Stimulated activated CD8-positive, alpha-beta memory T cell treated with anti-CD3 and anti-CD28 coated beads, Interleukin-7, amount 100 ng/mL, for 4 hours (primary cell): Measurements from ENCODE around the gene RNF167.

Experiments
- DNase-seq, 2 donors: peaks; one replicate each; pipeline ENCODE4 v3.0.0-alpha.2; 2020; ENCODE audit warnings: low read depth in 2 of 2

The RNF167 gene

GRCh38 chr17:4939796-4940554 is at the start of gene RNF167, which contains the start of gene SLC25A11:
RNF167 (plus strand) TSS chr17:4940268; CDS start chr17:4940910, 642 bp downstream.
SLC25A11 (minus strand) TSS chr17:4940046; CDS start chr17:4939910, 136 bp downstream.
- peak; percentile 92 to 95 for DNase-seq

DNA sequence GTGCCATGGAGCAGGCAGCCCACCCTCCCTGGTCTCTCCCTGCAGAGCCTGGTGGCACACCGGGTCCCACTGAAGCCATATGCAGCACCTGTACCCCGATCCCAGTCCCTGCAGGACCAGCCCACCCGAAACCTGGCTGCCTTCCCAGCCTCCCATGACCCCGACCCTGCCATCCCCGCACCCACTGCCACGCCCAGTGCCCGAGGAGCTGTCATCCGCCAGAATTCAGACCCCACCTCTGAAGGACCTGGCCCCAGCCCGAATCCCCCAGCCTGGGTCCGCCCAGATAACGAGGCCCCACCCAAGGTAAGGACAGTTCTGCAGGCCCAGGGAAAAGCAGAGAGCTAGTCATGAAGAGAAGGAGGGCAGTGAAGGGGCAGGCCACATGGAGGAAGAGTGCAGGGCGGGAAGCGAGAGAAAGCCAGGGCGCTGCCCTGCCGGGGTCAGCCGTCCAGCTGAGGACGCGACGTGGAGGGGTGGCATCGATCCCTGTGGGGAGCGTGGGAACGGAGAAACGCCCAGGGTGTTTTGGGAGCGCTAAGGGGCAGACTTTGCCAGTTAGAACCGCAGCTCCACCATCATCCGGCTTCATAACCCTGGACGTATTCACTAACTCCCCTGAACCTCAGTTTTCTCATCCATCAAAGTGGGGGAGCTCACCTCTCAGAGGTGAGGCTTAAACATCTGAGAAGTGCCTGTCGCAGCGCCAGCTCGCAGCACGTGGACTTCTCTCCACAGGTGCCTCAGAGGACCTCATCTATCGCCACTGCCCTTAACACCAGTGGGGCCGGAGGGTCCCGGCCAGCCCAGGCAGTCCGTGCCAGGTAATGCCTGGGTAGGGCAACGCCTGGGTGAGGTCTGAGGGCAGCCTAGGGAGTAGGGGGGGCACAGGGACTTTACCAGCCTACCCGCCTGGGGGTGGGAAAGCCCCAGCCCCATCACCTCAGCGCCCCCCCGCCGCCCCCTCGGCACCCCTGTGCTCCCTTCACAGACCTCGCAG is 48.4 kb upstream of the RNF167 start:
- DNase-seq, result no peak

GRCh38 chr17:4892499-4893221 is 47.4 kb upstream of the RNF167 start:
- DNase-seq, result no peak

DNA sequence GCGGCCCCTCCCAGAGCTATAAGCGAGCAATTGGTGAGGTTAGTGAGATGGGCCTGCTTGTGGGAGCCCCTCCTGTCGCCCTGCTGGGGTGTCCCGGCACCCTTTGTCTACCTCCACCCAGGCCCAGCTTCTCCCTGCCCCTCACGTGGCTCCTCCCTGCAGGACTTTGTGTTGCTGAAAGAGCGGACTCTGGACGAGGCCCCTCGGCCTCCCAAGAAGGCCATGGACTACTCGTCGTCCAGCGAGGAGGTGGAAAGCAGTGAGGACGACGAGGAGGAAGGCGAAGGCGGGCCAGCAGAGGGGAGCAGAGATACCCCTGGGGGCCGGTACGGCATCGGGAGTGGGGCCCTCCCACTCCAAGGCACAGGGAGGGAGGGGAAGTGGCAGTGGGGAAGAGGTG is 46.8 kb upstream of the RNF167 start:
- no peak for DNase-seq

DNA sequence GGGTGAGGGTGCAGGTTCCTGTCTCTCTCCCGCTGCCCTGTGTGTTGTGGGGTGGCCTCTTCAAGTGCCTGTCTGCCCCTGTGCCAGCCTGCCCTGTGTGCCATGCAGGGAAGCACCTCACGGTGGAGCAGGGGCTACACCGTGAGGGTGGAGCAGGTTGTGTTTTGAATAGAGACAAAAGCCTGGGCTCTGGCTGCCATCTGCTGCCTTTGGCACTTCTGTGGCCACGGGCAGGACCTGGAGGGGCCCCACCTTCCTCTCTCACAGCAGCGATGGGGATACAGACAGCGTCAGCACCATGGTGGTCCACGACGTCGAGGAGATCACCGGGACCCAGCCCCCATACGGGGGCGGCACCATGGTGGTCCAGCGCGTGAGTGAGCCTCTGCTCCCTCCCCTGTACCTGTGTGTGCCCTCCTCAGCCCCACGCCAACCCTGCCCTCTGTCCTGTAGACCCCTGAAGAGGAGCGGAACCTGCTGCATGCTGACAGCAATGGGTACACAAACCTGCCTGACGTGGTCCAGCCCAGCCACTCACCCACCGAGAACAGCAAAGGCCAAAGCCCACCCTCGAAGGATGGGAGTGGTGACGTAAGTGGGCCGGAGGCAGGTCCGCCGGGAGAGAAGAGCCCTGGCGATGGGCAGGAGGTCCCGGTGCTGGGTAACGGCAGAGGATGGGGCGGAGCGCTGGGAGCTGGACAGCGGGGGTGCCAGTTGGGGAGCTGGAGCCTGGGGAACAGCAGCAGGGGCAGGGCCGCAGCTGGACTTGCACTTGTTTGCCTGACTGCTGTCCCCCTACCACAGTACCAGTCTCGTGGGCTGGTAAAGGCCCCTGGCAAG is 46.1 kb upstream of the RNF167 start:
- DNase-seq, result no peak

- no peak for DNase-seq
These were observed 44.9 kb upstream of the RNF167 start for GRCh38 chr17:4895121-4895520.

DNA sequence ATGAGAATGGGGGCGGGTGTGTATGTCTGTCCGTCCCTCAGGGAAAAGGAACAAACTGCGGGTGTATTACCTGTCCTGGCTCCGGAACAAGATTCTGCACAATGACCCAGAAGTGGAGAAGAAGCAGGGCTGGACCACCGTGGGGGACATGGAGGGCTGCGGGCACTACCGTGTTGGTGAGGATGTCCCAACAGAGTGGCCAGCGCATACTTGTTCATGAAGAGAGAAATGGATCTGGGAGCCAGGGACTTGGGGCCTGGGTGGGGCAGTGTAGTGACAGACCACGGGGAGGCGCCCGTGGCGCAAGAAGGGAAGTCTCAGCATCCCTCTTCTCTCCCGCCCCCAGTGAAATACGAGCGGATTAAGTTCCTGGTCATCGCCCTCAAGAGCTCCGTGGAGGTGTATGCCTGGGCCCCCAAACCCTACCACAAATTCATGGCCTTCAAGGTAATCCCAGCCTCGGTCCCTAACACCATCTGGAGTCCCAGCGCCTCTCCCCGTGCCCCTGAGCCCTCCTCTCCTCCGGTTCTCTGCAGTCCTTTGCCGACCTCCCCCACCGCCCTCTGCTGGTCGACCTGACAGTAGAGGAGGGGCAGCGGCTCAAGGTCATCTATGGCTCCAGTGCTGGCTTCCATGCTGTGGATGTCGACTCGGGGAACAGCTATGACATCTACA is 44.3 kb upstream of the RNF167 start:
- no peak for DNase-seq

- no peak for DNase-seq
These were observed 43.5 kb upstream of the RNF167 start for GRCh38 chr17:4896332-4897197.

DNA sequence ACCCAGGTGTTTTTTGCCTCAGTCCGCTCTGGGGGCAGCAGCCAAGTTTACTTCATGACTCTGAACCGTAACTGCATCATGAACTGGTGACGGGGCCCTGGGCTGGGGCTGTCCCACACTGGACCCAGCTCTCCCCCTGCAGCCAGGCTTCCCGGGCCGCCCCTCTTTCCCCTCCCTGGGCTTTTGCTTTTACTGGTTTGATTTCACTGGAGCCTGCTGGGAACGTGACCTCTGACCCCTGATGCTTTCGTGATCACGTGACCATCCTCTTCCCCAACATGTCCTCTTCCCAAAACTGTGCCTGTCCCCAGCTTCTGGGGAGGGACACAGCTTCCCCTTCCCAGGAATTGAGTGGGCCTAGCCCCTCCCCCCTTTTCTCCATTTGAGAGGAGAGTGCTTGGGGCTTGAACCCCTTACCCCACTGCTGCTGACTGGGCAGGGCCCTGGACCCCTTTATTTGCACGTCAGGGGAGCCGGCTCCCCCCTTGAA is 42.8 kb upstream of the RNF167 start:
- DNase-seq, result no peak

- DNase-seq, result no peak
These were observed 42.3 kb upstream of the RNF167 start for GRCh38 chr17:4897785-4898184.

DNA sequence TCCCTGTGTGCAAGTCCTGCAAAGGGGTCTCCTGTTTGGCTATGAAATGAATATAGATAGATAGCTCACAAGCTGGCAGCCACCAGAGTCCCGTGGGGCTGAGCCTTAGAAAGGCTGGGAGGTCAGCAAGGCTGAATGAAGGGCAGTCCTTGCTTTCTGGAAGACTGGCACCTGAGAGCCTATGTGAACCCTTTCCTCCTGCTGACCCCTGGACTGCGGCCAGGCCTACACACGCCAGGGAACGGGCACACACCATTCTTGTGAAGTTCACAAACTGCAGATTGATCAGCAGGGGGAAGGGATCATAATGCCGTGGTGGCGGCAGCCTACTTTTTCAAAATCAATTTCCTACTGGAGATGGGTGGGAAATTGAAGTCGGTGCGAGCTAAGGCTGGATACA is 41.7 kb upstream of the RNF167 start:
- DNase-seq, result no peak

DNA sequence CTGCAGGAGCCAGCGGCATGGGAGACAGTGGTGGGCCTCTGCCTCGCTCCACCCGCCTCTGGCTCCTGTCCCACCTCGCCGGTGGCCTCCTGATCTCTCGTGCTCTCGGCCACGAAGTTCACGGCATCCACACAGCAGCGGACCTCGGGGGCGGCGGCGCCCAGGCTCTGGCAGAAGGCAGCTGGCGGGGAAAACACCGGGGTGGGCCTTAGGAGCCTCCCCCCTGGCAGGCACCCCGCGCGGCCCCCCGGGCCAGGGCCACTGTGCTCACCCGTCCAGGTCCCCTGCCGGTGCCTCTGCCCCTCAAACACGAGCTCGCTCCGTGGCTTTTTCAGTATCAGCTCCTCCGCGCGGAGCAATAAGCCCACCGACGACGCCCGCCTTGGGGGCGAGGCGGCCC is 41.1 kb upstream of the RNF167 start:
- DNase-seq, result no peak

DNA sequence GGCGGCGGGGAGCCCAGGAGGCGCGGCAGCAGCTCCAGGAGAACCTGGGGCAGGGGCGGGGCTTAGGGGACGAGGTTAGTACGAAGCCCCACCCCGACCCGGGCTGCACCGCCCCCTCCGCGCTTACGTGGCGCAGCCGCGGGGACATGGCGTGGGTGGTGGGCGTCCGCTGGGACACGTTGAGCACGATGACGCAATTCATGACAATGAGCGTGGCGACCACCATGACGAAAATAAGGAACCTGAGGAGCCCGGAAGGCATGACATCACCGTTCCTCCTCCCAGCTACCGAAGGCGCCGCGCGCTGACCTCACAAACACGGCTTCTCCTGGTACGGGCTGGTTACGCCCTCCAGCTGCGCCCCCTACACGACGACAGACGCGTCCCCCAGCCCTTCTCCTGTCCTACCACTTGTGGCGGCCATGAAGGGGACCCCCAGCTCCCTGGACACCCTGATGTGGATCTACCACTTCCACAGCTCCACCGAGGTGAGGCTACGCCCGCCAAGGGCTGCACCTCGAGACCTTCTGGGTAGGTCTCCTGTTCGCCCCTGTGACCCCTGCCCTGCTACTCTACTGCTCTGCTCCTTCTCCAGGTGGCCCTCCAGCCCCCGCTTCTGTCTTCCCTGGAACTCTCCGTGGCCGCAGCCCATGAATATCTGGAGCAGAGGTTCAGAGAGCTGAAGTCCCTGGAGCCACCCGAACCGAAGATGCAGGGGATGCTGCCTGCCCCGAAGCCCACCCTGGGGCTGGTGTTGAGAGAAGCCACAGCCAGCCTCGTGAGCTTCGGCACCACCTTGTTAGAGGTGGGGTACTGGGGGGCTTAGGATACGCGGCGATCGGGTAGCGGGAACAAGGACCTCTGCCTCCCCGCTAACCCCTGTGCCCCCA is 40.5 kb upstream of the RNF167 start, which contains the start of gene C17orf107:
Gene C17orf107 (plus strand): TSS at position 196 of the 890 bp plus-strand sequence. CDS start 227 bp downstream, at position 423.
- peak; percentile 94 to 96 for DNase-seq

- peak; percentile 13 to 47 for DNase-seq
These were observed 39.6 kb upstream of the RNF167 start for GRCh38 chr17:4900231-4901107.

GRCh38 chr17:4901108-4901647 is 38.9 kb upstream of the RNF167 start:
- DNase-seq, result no peak

DNA sequence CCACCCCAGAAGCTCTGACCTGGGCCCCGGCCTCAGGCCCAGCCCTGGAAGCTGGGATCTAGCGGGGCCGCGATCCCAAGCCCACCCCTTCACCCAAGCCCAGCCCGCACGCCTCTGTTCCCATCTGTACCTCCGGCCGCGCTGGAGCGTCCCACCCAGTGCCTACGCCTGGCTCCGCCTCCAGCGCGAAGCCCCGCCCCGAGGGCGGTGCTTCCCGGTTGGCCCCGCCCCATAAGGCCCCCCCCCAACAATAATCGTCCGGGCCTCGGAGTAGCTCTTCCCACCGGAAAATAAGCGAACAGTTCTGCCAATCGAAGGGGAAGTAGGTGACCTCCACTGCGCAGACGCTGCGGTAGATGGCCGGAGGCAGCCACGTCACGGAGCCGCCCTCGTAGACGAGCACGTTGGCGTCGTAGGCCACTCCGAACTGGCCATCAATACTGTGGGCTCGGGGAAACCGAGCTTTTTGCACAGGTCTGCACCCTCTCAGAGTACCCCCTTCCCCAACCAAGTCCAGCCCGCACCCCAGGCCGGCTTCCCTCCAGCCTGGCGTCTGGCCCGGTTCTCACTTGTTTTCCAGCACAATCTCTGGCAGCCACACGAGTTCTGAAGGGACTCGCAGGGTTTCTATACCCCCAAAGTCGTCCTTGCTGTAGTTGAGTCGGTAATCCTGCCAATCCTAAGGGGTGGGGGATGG is 38.3 kb upstream of the RNF167 start:
- DNase-seq, result no peak
